GM18508 (cell line): ENCODE results near the gene LRRFIP1.
"Not testable (repeated sequence)": the region's sequence is repeated elsewhere in the genome, so short reads cannot be mapped to it uniquely, and the experiment has no call there.

Experiments
- ATAC-seq: cut with Tn5 transposase; IDR thresholded peaks from one replicate; pipeline ENCODE4 v1.9.1; 2021; ENCODE audit warnings: moderate number of reproducible peaks; ENCODE audit not compliant: insufficient read depth, unreplicated experiment

LRRFIP1 gene

GRCh38 chr2:237736783-237737182 lies 109.4 kb downstream of the LRRFIP1 start:
- no peak for ATAC-seq

- ATAC-seq, result no peak
These were observed 109.9 kb downstream of the LRRFIP1 start for GRCh38 chr2:237737196-237737865.

GRCh38 chr2:237738255-237738654 lies 110.9 kb downstream of the LRRFIP1 start:
- no peak for ATAC-seq

GRCh38 chr2:237739101-237739500 lies 111.7 kb downstream of the LRRFIP1 start:
- no peak for ATAC-seq

- no peak for ATAC-seq
These were observed 114.8 kb downstream of the LRRFIP1 start for GRCh38 chr2:237742191-237742590.

GRCh38 chr2:237742614-237743013 lies 115.2 kb downstream of the LRRFIP1 start:
- ATAC-seq, result no peak

GRCh38 chr2:237743024-237743423 lies 115.6 kb downstream of the LRRFIP1 start:
- no peak for ATAC-seq

GRCh38 chr2:237743561-237744269 lies 116.3 kb downstream of the LRRFIP1 start:
- no peak for ATAC-seq

- ATAC-seq, result no peak
These were observed 116.9 kb downstream of the LRRFIP1 start for GRCh38 chr2:237744270-237744612.

- no peak for ATAC-seq
These were observed 117.3 kb downstream of the LRRFIP1 start for GRCh38 chr2:237744613-237745249.

- no peak for ATAC-seq
These were observed 117.8 kb downstream of the LRRFIP1 start for GRCh38 chr2:237745250-237745613.

GRCh38 chr2:237746302-237747080 lies 119.1 kb downstream of the LRRFIP1 start:
- ATAC-seq, result no peak

- ATAC-seq, result no peak
These were observed 119.8 kb downstream of the LRRFIP1 start for GRCh38 chr2:237747189-237747588.

- no peak for ATAC-seq
These were observed 121.6 kb downstream of the LRRFIP1 start for GRCh38 chr2:237749002-237749401.

- ATAC-seq, result no peak
These were observed 122.6 kb downstream of the LRRFIP1 start for GRCh38 chr2:237749961-237750360.

GRCh38 chr2:237750441-237750840 lies 123.1 kb downstream of the LRRFIP1 start:
- not testable (repeated sequence) for ATAC-seq

GRCh38 chr2:237752761-237753165 lies 125.4 kb downstream of the LRRFIP1 start:
- peak; percentile 88 for ATAC-seq

- ATAC-seq, result no peak
These were observed 126.8 kb downstream of the LRRFIP1 start for GRCh38 chr2:237754182-237754581.

- no peak for ATAC-seq
These were observed 127.3 kb downstream of the LRRFIP1 start for GRCh38 chr2:237754626-237755248.

- no peak for ATAC-seq
These were observed 130.2 kb downstream of the LRRFIP1 start for GRCh38 chr2:237757616-237758015.
